ENCODE data around the gene WBP2.
"Not testable (repeated sequence)": the region's sequence is repeated elsewhere in the genome, so short reads cannot be mapped to it uniquely, and the experiment has no call there.

Gene WBP2

DNA sequence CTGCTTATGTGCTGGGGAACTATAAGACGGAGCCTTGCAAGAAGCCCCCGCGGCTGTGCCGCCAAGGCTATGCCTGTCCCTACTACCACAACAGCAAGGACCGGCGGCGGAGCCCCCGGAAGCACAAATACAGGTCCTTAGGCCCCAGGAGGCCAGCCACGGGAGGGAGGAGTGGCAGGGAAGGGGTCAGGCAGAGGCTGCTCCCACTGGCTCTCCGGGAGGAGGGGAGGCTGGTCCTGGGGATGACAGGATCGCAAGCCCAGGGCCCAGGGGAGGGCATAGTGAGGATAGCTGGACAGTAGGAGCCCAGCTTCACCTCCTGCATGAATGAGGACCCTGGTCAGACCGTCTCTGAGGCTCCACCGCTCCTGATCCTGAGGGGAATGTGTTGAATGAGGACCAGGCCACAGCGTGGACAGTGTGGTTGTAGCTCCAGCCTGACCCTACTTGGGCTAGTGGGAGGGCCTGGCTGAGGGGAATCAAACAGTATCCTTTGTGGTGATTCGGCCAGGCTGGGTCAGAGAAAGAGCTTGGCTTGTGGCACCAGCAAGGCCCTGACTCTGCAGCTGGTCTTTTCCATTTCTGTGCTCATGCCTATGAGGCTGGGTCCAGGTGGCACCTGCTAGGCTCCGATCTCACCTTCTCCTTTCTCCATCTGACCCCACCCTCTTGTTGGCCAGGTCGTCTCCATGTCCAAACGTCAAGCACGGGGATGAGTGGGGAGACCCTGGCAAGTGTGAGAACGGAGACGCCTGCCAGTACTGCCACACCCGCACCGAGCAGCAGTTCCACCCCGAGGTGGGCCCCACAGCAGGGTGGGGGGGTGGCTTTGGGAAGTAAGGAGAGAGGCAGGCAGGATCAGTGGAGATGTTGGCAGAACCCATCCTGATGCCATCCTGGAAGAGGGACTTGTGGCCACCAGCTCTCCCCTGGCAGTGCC, 41.8 kb downstream of the WBP2 start:
- DNase-seq (ENCODE audit: low read depth), result no peak

DNA sequence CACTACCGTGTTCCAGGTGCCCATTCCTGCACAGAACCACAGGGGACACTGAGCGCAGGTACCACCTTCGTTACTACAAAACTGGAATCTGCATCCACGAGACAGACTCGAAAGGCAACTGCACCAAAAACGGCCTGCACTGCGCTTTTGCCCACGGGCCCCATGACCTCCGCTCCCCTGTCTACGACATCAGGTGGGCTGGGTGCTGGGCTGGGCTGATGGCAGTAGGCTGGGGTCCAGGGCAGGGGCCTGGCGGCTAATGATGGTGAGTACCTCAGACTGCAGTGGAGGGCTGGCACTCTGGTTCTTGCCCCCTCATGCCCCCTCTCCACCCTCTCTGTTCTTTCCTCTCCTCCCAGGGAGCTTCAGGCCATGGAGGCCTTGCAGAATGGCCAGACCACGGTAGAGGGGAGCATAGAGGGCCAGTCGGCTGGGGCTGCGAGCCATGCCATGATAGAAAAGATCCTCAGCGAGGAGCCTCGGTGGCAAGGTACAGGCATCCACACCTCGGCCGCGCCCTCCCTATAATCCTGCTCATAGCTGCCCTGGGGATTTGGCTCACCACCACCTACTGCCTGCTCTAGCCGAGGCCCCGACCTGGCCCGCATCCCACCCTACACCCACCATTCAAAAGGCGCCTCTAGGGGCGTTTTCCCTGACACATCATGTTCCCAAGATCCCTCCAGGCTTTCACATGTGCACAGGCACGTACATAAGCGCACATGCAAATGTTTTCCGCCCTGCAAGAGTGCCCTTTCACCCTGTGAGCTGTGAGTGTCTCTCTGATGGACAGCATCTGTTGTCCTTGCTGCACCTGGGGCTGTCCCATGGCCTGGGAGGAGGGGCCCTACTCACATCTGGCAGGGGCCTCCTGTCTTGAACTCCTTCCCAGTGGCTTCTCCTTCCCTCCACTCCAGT, 42.8 kb downstream of the WBP2 start:
- no peak for DNase-seq (ENCODE audit: low read depth)

DNA sequence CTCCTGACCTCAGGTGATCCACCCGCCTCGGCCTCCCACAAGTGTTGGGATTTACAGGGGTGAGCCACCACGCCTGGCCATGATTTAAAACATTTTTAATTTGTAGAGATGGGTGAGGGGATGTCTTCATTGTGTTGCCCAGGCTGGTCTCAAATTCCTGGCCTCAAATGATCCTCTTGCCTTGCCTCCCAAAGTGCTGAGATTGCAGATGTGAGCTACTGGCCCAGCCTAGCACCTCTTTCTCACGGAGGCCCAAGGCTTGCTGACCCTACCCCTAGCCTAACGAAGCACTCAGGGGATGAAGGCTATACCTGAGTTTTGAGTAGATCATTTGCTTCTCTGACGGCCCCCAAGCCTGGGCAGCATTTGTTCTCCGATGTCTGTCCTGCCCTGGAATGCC, 44.0 kb downstream of the WBP2 start:
- DNase-seq (ENCODE audit: low read depth), result no peak

DNA sequence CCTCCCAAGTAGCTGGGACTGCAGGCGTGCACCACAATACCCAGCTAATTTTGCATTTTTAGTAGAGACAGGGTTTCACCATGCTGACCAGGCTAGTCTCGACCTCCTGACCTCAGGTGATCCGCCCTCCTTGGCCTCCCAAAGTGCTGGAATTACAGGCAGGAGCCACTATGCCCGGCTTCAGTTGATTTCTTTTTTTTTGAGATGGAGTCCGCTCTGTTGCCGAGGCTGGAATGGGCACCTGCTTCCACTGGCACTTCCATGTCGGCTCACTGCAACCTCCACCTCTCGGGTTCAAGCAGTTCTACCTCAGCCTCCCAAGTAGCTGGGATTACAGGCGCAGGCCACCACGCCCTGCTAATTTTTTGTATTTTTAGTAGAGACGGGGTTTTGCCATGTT, 44.4 kb downstream of the WBP2 start:
- not testable (repeated sequence) for DNase-seq (ENCODE audit: low read depth)

DNA sequence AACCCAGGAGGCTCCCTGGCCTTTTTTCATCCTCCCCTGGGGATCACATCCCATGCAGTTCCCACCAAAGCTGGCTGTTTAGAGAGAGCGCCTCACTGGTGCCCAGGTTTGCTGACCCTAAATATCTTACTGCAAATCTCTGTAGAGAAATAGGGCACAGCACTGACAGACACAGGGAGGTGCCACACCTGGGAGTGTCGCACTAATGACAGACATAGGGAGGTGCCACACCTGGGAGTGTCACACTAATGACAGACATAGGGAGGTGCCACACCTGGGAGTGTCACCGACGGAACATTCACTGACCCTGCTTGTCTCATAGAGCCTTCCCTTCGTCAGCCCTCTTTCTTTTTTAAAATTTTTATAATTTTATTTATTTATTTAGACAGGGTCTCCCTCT, 44.9 kb downstream of the WBP2 start:
- DNase-seq (ENCODE audit: low read depth), result no peak

DNA sequence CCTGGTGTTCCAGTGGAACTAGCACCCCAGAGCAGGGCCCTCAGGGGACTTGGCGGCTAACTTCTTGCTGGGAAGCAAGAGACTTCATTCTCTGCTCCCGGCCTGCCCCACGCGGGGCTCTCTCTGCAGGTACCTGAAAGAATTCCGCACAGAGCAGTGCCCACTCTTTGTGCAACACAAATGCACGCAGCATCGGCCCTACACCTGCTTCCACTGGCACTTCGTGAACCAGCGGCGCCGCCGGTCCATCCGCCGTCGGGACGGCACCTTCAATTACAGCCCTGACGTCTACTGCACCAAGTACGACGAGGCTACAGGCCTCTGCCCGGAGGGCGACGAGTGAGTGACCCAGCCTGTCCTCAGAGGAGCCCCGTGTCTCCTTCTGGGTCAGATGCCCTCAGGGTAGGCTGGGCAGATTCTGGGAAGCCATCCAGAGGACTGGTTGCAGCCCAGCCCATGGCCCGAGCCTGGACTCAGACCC, 45.5 kb downstream of the WBP2 start:
- no peak for DNase-seq (ENCODE audit: low read depth)

DNA sequence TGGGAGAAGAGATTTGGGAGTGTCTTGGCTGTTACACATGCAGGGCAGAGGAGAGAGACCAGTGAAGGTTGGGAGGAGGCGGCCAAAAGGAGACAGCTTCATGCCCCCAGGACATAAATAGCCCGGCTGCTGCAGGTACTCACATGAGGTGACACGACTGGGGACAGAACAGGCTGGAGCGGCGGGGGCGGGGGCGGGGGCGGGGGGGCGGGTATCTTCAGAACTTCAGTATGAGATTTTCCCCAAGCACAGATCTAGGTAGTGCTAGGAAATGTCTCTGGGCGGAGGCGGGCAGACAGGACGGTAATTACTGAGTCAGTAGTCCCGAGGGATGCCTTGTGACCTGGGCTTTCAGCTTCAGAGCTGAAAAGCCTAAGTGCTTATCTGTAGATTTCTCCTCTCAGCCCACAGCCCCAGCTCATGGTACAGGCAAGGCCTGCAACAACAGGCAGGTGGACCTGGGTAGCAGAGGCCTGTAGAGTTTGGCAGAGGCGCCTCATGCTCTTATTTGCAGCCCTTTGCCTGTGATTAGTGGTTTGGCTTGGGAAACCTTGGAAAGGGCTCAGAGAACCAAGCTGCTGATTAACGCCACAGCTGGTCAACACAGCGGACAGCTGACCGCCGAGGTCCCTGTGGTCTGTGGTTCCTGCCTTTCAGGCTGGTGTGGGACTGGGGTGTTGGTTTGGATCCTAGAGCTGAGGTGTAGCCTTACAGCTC, 46.1 kb downstream of the WBP2 start:
- DNase-seq (ENCODE audit: low read depth), result no peak

DNA sequence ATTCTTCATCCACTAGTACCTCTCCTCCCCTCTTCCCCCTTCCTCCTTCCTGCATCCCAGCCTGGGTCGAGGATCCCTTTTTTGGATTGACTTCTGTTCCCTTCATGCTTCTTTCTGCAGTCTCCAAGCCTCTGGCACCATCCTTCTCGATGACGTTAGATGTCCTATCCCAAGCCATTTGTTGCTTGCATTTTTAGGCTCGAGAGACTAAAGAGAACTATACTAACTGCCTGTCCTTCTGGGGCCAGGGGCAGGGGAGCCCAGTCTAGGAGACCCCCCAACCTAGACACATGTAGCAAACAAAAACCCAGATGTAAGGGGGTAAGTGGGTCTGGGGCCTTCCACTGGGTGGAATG, 46.6 kb downstream of the WBP2 start:
- no peak for DNase-seq (ENCODE audit: low read depth)

DNA sequence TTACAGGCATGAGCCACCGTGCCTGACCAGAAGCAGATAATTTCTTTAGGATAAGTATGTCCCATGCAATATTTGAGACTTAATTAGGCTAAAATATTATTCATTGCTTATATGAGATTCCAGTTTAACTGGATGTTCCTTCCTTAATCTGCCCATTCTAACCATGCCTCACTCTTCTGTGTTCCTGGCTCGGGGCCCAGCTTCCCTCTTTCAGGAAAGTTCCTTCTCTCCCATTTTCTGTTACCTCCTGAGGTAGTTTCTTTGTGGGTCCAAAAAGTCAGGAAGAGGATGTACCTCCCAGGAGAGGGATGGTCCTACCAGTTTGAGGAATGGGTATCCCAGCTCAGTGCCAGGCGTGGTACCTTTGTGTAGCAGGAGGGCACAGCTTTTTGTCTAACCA, 47.3 kb downstream of the WBP2 start:
- DNase-seq (ENCODE audit: low read depth), result no peak

DNA sequence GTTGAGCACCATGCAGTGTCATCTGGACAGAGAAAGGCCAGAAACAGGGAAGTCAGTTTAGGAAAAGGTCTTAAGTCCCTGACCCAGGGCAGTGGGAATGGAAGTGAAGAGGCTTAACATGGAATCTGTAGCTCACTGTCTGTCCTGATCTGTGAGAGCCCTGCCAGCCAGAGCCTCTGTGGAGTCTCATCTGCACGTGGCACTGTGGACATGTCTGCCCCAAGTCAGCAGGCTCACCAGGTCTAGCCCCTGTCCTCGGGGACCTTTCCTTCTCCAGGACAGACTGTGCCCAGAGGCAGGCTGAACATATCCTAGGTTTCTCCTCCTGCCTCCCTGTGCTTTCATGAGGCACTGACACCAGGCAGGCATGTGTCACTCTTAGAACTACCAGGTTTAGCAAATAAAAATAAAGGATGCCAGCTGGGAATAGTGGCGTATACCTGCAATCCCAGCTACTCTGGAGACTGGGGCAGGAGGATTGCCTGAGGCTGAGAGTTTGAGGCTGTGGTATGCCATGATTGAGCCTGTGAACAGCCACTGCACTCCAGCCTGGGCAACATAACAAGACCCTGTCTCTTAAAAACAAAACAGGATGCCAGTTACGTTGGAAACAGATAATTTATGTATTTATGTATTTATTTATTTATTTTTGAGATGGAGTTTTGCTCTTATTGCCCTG, 48.2 kb downstream of the WBP2 start:
- no peak for DNase-seq (ENCODE audit: low read depth)

DNA sequence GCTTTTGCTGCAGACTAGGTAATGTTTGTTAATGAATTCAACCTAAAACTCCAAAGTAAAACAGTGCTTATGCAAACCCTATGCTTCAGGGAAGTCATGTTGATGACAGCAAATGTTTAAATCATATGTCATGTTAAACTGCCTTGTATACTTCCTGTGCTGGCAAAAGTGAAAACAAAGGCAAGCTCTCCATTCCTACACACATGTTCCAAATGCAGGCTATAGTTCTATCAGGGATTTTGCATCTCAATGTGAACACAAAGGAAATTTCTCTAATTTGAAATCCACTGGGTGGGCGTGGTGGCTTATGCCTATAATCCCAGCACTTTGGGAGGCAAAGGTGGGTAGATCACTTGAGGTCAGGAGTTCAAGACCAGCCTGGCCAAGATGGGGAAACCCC, 51.3 kb downstream of the WBP2 start:
- DNase-seq (ENCODE audit: low read depth), result no peak

DNA sequence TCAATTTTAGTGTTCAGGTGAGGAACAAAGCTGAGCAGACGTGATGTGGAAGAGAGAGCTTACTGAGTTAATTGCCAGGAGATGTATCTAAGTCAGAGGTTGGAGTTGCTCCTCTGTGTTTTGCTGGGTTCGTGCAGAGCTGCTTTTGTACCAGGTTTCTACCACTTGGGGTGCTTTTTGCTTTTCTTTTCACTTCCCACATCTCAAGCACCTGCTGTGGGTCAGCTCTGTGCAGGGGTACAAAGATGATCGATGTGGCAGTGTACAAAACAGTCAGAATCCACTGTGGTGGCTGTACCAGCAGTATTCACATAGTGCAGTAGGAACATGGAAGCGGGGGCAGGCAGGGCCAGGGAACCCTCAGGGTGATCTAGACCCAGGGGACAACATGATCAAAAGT, 55.7 kb downstream of the WBP2 start:
- DNase-seq (ENCODE audit: low read depth), result no peak

DNA sequence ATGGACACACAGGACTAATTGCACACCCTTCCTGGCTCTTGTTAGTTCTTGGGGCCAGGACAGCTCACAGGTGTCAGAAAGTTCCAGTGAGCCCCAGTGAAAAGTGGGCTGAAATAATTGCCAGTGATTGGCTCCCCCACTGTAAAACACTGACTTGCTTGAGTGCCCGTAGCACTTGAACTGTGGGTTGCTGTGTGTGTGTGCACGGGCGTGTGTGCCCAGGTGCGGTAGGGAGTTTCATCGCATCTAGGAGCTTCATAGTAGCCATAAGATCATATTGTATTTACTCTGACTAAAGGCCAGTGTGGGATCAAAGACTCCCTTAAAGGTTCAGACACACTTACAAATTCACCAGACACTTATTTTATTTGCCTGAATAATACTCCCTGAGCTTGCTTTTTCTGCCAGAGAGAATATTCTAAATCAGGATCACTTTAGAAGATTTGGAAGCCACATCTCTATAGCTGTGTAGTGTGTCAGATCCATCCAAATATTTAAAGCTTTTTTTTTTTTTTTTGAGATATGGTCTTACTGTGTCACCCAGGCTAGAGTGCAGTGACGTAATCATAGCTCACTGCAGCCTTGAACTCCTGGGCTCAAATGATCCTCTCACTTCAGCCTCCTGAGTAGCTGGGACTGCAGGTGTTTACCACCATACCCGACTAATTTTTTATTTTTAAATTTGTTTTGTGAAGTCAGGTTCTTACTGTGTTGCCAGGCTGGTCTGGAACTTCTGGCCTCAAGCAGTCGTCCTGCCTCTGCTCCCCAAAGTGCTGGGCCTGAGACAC, 59.1 kb downstream of the WBP2 start:
- DNase-seq (ENCODE audit: low read depth), result no peak
